Activated CD4-positive, alpha-beta T cell treated with anti-CD3 and anti-CD28 coated beads, Interleukin-2, amount 50 U/mL, for 4 hours (primary cell): ENCODE measurements around the gene TENM3.
"Not testable (repeated sequence)": the region's sequence is repeated elsewhere in the genome, so short reads cannot be mapped to it uniquely, and the experiment has no call there.

Source experiments
- DNase-seq, 2 experiments: peaks; one replicate each; pipeline ENCODE4 v3.0.0-alpha.2; 2020

The TENM3 gene

DNA sequence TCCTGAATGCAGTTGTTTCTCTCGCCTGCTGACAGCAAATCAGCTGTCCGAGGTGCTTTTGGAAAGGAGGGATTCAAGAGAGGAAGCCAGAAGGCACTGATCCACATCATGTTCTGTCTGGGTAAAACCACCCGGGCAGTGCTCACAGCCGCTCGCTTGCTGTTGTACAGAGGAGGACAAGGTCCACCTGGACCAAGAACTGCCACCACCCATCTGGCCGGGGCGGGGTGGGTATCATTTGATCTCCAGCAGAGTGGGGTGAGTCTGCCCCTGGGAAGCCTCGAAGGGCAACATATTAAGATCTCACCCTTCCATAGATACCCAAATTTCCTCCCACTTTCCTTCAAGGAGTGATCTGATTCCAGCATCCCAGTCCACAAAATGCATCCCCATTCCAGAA is 560.9 kb downstream of the TENM3 start:
- DNase-seq: no peak

- no peak for DNase-seq
Measured at GRCh38 chr4:182805321-182805720, 562.1 kb downstream of the TENM3 start.

GRCh38 chr4:182805750-182806149 is 562.5 kb downstream of the TENM3 start:
- DNase-seq: no peak

GRCh38 chr4:182806259-182807252 is 563.4 kb downstream of the TENM3 start:
- peak; percentile 42 to 45 for DNase-seq

GRCh38 chr4:182807346-182807745 is 564.1 kb downstream of the TENM3 start:
- DNase-seq: no peak

- DNase-seq: no peak
Measured at GRCh38 chr4:182807767-182808548, 564.8 kb downstream of the TENM3 start.

DNA sequence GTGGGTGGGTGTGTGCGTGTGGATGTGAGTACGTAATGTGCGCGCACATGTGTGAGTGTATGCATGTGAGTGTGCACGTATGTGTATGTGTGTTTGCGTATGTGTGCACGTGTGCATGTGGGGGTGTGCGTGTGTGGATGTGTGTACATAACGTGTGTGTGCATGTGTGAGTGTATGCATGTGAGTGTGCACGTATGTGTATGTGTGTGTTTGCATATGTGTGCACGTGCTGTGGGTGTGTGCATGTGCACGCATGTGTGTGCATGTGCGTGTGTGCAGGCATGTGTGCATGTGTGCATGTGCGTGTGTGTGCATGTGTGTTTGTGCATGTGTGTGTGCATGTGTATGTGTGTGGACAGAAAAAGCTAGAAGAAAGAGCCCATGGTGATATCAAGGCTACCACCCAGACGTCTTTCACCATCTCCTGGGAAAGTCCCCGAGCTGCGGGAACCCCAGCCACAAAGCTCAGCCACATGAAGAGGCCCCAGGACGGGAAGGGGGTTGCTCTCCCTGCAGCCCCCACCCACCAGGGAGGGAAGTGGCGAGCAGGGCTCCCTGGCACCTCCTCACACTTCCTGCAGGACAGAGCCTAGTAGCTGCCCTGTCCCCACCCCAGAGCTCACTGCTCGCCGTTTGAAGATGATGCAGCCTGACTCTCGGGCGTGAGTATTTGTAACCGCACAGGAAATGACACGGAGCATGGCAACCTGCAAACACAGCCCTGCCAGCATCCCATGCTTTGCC is 565.6 kb downstream of the TENM3 start:
- DNase-seq: no peak

GRCh38 chr4:182809417-182810102 is 566.4 kb downstream of the TENM3 start:
- no peak for DNase-seq

DNA sequence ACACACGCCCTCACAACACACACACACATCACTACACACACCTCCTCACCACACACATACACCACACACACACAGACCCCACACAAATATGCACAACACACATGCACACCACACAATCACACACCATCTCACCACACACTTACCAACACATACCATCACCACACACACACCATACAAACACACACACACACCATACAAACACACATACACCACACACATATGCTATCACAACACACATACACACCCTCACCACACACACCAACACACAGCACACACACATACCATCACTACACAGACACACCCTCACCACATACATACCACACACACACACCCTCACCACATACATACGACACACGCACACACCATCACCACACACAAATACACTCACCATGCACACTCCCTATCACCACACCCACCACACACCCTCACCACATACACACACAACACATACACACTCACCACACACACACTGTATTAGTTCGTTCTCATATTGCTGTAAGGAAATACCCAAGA is 567.0 kb downstream of the TENM3 start:
- no peak for DNase-seq

- no peak for DNase-seq
Measured at GRCh38 chr4:182812916-182813315, 569.7 kb downstream of the TENM3 start.

DNA sequence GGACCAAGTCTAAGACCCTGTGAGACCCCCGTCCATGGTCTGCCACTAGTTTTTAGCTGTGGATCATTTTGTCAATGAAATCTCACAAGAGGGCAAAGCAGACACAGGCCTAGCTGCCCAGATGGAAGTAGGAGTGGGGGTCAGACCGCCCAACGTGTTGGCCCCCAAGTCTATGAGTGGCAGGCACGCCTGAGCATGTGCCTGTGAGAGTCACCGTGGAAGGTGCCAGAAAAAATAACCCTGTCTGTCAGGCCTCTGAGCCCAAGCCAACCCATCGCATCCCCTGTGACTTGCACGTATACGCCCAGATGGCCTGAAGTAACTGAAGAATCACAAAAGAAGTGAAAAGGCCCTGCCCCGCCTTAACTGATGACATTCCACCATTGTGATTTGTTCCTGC is 570.9 kb downstream of the TENM3 start:
- DNase-seq: not testable (repeated sequence)

GRCh38 chr4:182818926-182819730 is 575.9 kb downstream of the TENM3 start:
- no peak for DNase-seq

DNA sequence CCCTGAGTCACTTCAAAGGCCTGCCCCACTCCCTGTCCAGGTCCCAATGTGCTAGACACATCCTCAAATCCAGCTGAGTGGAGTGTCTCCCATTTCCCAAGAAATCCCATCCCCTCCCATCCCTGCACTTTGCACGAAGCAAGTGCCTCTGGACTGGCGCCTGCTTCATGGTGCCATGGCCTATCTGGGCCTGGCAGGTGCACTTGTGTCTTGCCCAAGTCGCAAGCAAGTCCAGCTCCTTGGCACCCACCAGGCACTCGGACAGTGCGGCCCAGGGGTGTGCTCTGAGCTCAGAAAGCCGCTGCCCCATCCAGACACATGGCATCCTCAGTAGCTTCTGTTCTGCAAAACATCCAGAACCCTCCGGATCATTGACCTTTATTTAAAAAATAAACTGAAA is 576.5 kb downstream of the TENM3 start:
- no peak for DNase-seq

DNA sequence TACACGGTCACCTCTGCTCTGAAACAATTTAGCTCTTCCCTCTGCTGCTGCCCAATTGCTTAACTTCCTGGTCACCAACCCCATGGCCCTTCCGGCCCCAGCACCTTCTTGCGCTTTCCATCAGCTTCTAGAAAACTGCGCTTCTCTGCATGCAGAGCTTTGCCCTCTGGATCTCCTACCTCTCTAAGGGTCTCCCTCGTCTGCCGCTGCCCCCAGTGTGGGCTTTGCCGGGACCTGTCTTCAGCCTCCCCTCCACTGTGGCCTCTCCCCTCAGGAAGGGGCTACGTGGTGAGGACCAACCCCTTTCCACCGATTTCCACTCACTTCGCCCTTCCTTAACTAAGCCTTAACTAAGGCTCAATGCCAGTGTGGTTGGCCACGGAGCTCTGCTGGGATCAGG is 579.4 kb downstream of the TENM3 start:
- no peak for DNase-seq

DNA sequence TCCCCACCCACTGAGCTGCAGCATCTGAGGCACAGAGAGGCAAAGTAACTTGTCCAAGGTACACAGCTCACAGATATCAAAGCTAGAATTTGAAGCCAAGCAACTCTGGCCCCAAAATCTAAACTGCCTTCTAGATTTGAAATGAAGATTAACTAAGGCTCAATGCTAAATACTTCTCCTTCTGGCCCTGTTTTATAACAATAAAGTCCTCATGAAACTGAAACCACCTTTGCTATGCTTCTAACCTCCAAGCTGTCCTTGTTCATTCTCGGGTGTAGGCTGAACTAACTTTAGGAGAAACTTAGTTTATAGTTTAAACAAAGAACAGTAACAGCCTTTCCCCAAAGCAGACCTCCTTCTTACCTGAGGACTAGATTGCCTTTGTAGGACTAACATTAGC is 580.4 kb downstream of the TENM3 start:
- no peak for DNase-seq

DNA sequence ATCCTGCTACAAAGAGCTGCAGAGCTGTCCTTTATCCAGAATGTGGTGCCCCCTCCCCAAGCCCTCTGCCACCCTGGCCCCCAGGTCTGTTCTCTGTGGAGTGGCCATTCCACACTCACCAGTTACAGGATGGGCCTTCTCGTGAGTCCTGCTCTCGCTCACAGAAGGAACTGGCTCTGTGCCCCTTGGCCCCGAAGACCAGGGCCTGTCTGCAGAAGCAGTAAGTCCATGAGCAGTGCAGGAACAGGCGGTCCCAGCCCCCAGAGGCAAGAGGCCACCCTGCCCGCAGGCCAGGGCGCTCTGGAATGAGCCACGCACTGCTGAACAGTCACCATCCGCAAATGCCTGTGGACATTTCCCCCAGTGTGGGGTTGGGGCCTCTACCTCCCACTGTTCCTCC is 581.8 kb downstream of the TENM3 start:
- DNase-seq: no peak

DNA sequence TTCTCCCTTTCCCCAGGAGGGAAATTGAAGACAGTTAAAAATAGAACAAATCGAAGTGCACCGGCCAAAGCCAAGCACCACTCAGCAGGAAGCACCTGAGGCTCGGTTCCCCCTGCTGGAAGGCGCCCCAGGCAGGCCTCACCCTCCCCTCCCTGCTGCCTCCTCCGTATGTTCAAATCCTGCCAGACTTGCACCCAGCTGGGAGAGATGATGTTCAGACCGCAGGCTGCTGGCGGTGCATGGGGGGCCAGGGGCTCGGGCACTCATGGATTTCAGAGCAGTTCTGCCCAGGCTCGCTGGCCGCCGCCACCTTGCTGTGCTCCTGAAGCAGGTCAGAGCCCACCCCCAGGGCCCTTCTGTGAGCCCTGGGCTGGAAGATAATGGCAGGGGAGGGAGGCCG is 582.6 kb downstream of the TENM3 start:
- no peak for DNase-seq

- DNase-seq: no peak
Measured at GRCh38 chr4:182826391-182826790, 583.2 kb downstream of the TENM3 start.

GRCh38 chr4:182827166-182827565 is 584.0 kb downstream of the TENM3 start:
- DNase-seq: no peak

GRCh38 chr4:182827954-182828353 is 584.8 kb downstream of the TENM3 start:
- DNase-seq: no peak

DNA sequence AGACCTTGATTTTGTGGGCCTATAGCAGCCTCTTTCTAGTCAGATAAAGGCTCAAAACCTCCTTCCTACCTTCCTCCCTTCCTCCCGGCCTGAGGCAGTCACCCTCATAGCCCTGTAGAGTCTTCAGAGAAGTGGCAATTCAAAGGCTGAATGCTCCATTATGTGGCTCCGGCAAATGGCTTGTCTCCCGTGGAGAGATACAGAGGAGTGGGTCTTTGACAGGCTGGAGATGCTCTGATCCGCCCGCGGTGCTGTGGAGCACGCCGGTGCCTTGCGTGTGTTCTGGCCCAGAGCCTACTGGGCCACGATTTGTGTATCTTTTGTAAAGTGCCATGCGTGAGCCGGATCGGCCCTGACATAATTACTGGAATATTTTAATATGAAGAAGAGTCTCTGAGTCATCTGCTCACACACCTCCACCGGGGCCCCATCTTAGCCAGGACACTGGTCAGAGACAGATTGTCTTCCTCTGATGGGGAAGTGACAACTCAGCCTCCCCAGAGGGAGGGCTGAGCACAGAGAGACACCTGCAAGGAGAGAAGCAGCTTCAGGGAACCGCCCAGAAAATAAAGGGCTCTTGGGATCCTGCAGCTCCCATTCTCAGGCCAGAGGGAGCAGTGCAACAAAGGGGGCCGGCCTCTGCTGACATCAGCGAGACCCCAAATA is 585.3 kb downstream of the TENM3 start:
- no peak for DNase-seq
